Neuronal stem cell (in vitro differentiated cells): ENCODE measurements around the gene ERO1B.

Experiments used
- DNase-seq: peaks from one replicate; pipeline ENCODE4 v3.0.0-alpha.2; 2013; ENCODE audit warnings: low spot score
- H2AFZ ChIP-seq: one replicate; pipeline ENCODE4 v1.6.1; 2013; ENCODE audit warnings: mild to moderate bottlenecking, low read length, inconsistent platforms
- H2AK5ac ChIP-seq: 2 replicates; pipeline ENCODE4 v1.6.1; 2013; ENCODE audit warnings: low read depth, mild to moderate bottlenecking, inconsistent platforms, low read length, moderate library complexity, mixed read lengths
- H2BK120ac ChIP-seq: 2 replicates; pipeline ENCODE4 v1.6.1; 2013; ENCODE audit warnings: low read depth, mild to moderate bottlenecking, inconsistent platforms, low read length, moderate library complexity, mixed read lengths
- H2BK12ac ChIP-seq: one replicate; pipeline ENCODE4 v1.6.1; 2013; ENCODE audit warnings: low read length, inconsistent platforms
- H2BK15ac ChIP-seq: 2 replicates; pipeline ENCODE4 v1.6.1; 2013; ENCODE audit warnings: mild to moderate bottlenecking, low read length, inconsistent platforms, mixed read lengths
- H2BK5ac ChIP-seq: one replicate; pipeline ENCODE4 v1.6.1; 2013; ENCODE audit warnings: inconsistent platforms, mild to moderate bottlenecking, low read length, moderate library complexity
- H3K14ac ChIP-seq: one replicate; pipeline ENCODE4 v1.6.1; 2013; ENCODE audit warnings: low read length, inconsistent platforms
- H3K18ac ChIP-seq: 2 replicates; pipeline ENCODE4 v1.6.1; 2013; ENCODE audit warnings: low read length, inconsistent platforms
- H3K23ac ChIP-seq: 2 replicates; pipeline ENCODE4 v1.6.1; 2013; ENCODE audit warnings: low read depth, mild to moderate bottlenecking, mixed read lengths, low read length, inconsistent platforms; ENCODE audit not compliant: poor library complexity
- H3K27ac ChIP-seq: replicated peaks from 3 replicates; pipeline ENCODE4 v1.5.1; 2013; ENCODE audit warnings: low read length, inconsistent platforms
- H3K27me3 ChIP-seq, 3 experiments: 2 replicates each; pipeline ENCODE4 v1.6.1; 2013; ENCODE audit warnings: low read length in 3 of 3, mild to moderate bottlenecking in 2 of 3, inconsistent platforms in 1 of 3, low read depth in 1 of 3, mixed read lengths in 1 of 3, moderate library complexity in 1 of 3; ENCODE audit not compliant: control insufficient read depth in 3 of 3, insufficient read depth in 3 of 3
- H3K36me3 ChIP-seq, 2 donors: replicated peaks in 1 of 2; 2 replicates each; pipeline ENCODE4 v1.6.1; 2013; ENCODE audit warnings: low read length in 2 of 2; ENCODE audit not compliant: control insufficient read depth in 2 of 2, insufficient read depth in 2 of 2
- H3K4ac ChIP-seq: 2 replicates; pipeline ENCODE4 v1.6.1; 2013; ENCODE audit warnings: inconsistent platforms, mild to moderate bottlenecking, low read length, moderate library complexity
- H3K4me1 ChIP-seq, 2 donors: 1 replicate in 1 of 2; 2 replicates in 1 of 2; pipeline ENCODE4 v1.6.1; 2013; ENCODE audit warnings: low read length in 2 of 2, low read depth in 1 of 2; ENCODE audit not compliant: control insufficient read depth in 2 of 2, insufficient read depth in 1 of 2
- H3K4me2 ChIP-seq: one replicate; pipeline ENCODE4 v1.6.1; 2013; ENCODE audit warnings: mild to moderate bottlenecking, low read length, inconsistent platforms; ENCODE audit not compliant: insufficient read depth, poor library complexity, severe bottlenecking
- H3K4me3 ChIP-seq, 2 donors: 2 replicates each; pipeline ENCODE4 v1.5.1; 2013; ENCODE audit warnings: low read length in 2 of 2, mild to moderate bottlenecking in 2 of 2, inconsistent platforms in 1 of 2, moderate library complexity in 1 of 2
- H3K79me1 ChIP-seq: one replicate; pipeline ENCODE4 v1.6.1; 2013; ENCODE audit warnings: low read depth, mild to moderate bottlenecking, inconsistent platforms, low read length, moderate library complexity
- H3K9ac ChIP-seq: one replicate; pipeline ENCODE4 v1.6.1; 2013; ENCODE audit warnings: mild to moderate bottlenecking, low read depth, low read length, inconsistent platforms; ENCODE audit not compliant: poor library complexity
- H3K9me3 ChIP-seq, 2 donors: replicated peaks in 1 of 2; 2 replicates each; pipeline versions ENCODE3 to v1.6.1; 2013; ENCODE audit warnings: low read length in 2 of 2, mild to moderate bottlenecking in 2 of 2, inconsistent platforms in 1 of 2, low read depth in 1 of 2, mixed read lengths in 1 of 2, moderate library complexity in 1 of 2; ENCODE audit not compliant: control insufficient read depth in 2 of 2, insufficient read depth in 1 of 2
- H4K8ac ChIP-seq: one replicate; pipeline ENCODE4 v1.6.1; 2013; ENCODE audit warnings: low read depth, mild to moderate bottlenecking, inconsistent platforms, low read length, moderate library complexity
- H4K91ac ChIP-seq: one replicate; pipeline ENCODE4 v1.6.1; 2013; ENCODE audit warnings: low read length, low read depth, mild to moderate bottlenecking, inconsistent platforms; ENCODE audit not compliant: poor library complexity
- WGBS, 2 donors: extraction: QIAGEN DNeasy Blood & Tissue Kit; methylation state at CpG; one replicate each; pipeline ENCODE4 v1.1.7; 2013; ENCODE audit warnings: missing lambda C conversion rate in 2 of 2, mixed read lengths in 1 of 2; ENCODE audit not compliant: insufficient read length in 2 of 2, insufficient replicate concordance in 1 of 2; ENCODE audit errors: extremely low coverage in 2 of 2; 5-methylcytosine and 5-hydroxymethylcytosine counted together

The ERO1B gene

DNA sequence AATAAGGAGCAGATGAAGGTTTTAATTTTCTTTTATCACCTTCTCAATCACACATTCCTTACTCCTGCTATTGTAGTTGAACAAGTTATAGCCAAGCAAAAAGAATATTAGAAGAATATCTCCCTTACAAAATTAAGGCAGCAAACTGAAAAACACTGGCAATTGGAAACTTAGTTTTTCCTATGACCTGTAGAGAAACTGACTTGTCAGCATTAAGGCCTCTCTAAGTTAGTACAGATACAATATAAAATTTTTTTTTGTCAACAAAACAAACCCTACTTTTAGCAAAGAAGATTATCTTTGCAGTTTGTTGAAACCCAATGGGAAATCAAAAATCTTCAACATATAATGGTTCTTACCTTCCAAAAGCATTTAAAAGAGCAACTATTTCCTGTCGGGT is 61.3 kb downstream of the ERO1B start:
- Histone ChIP-seq H3K14ac (no peak overlapping the region), H3K79me1 (no peaks in the 10 kb centered on the region), H3K27me3 (no peaks in the 10 kb centered on the region), H3K23ac (no peak overlapping the region), H4K8ac (no peak overlapping the region), H2AK5ac (no peak overlapping the region), H3K4me1 (no peaks in the 10 kb centered on the region), H3K18ac (no peak overlapping the region), H2BK12ac (no peak overlapping the region), H2AFZ (no peak overlapping the region), H2BK15ac (no peak overlapping the region), H4K91ac (no peak overlapping the region), H2BK120ac (no peak overlapping the region), H2BK5ac (no peak overlapping the region), H3K4me3 (no peak overlapping the region), H3K27ac (no peak overlapping the region), H3K9ac (no peak overlapping the region), H3K4me2 (no peak overlapping the region), H3K36me3 (peaks cover 0 to 2% of the 10 kb centered on the region in 2 donors), H3K4ac (no peak overlapping the region), H3K9me3 (no peaks in the 10 kb centered on the region)
- WGBS, 2 donors, result no CpG with 5 or more reads among the region's 1 CpG
- no peak for DNase-seq

DNA sequence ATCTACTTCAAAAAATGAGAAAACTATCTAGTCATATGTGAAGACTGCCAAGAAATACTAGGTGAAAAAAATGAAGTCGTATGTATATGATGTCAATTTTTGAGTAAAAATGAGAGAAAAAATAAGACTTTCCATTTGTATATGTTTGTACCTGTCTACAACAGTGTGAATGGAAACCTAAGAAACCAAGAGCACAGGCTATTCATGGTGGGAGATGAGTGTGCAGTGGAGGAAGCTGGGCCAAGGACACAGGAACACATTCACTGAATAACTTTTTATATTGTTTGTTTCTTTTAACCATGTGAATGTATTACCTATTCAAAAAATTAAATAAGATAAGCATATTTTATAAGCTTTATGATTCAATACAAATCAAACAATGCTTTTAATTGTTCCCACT is 67.0 kb downstream of the ERO1B start:
- Histone ChIP-seq H3K27ac (no peak overlapping the region), H2AK5ac (no peak overlapping the region), H4K8ac (no peak overlapping the region), H3K14ac (no peak overlapping the region), H3K4me1 (no peaks in the 10 kb centered on the region), H2BK12ac (no peak overlapping the region), H2BK120ac (no peak overlapping the region), H3K79me1 (no peaks in the 10 kb centered on the region), H3K18ac (no peak overlapping the region), H4K91ac (no peak overlapping the region), H2AFZ (no peak overlapping the region), H2BK5ac (no peak overlapping the region), H3K9me3 (no peaks in the 10 kb centered on the region), H3K4me3 (no peak overlapping the region), H3K9ac (no peak overlapping the region), H3K23ac (no peak overlapping the region), H3K4ac (no peak overlapping the region), H3K36me3 (no peaks in the 10 kb centered on the region), H3K4me2 (no peak overlapping the region), H2BK15ac (no peak overlapping the region), H3K27me3 (no peaks in the 10 kb centered on the region)
- no peak for DNase-seq
- WGBS, 2 donors, result 100% methylated on average over 1 of the region's 1 CpG; no CpG with 5 or more reads in 1 of the 2 donors

DNA sequence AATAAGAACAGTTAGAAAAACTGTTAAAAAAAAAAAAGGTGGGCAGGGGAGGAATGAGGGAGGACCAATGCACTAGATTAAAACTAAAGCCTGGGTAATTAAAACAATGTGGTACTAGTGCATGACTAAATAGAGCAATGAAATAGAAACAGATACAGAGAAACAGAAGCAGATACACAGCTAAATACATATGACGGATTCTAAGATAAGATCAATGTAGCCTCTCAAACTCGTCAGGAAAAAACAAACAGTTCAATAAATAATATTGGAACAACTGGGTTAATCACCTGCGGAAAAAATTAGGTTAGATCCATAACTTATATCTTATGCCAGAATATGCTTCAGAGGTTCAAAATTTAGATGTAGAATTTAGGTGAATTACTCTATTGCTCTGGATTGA is 68.2 kb downstream of the ERO1B start:
- H2AK5ac ChIP-seq, result no peak overlapping the region
- H4K8ac ChIP-seq, result no peak overlapping the region
- H3K4me2 ChIP-seq, result no peak overlapping the region
- WGBS, 2 donors, result no CpG with 5 or more reads among the region's 3 CpGs
- no peak overlapping the region for H3K14ac ChIP-seq
- no peak overlapping the region for H3K4me3 ChIP-seq
- no peaks in the 10 kb centered on the region for H3K4me1 ChIP-seq
- H3K18ac ChIP-seq, result no peak overlapping the region
- no peak overlapping the region for H2BK5ac ChIP-seq
- H4K91ac ChIP-seq, result no peak overlapping the region
- H3K9me3 ChIP-seq, result no peaks in the 10 kb centered on the region
- no peaks in the 10 kb centered on the region for H3K79me1 ChIP-seq
- H2BK120ac ChIP-seq, result no peak overlapping the region
- no peak overlapping the region for H3K9ac ChIP-seq
- no peak overlapping the region for H2AFZ ChIP-seq
- no peak overlapping the region for H3K27ac ChIP-seq
- no peaks in the 10 kb centered on the region for H3K36me3 ChIP-seq
- no peak overlapping the region for H3K4ac ChIP-seq
- H3K27me3 ChIP-seq, result no peaks in the 10 kb centered on the region
- H2BK15ac ChIP-seq, result no peak overlapping the region
- no peak overlapping the region for H2BK12ac ChIP-seq
- no peak overlapping the region for H3K23ac ChIP-seq
- DNase-seq, result no peak

DNA sequence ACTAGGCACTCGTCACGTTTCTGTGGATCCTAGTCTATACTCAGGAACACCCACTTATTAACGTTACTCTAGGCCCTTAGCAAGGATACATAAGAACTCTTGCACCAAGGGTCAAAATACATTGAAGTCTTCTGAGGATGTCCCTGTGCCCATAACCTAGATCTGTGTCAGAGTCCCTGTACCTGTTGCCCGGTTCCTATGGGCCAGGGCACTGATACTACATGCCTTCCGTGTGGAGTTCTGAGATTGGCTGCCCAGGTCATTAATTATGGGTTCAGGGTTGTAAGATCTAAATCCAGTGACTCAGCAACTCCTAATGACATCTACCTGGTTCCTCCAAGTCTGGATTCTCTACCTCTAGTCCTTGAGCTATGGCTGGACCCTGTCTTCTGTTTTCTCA is 69.9 kb downstream of the ERO1B start:
- H4K91ac ChIP-seq, result no peak overlapping the region
- no peak overlapping the region for H3K23ac ChIP-seq
- no peaks in the 10 kb centered on the region for H3K9me3 ChIP-seq
- H2AK5ac ChIP-seq, result no peak overlapping the region
- H2BK15ac ChIP-seq, result no peak overlapping the region
- no peak overlapping the region for H3K27ac ChIP-seq
- H3K14ac ChIP-seq, result no peak overlapping the region
- no peak overlapping the region for H3K18ac ChIP-seq
- H3K36me3 ChIP-seq, result no peaks in the 10 kb centered on the region
- no peak overlapping the region for H3K4me3 ChIP-seq
- no peak overlapping the region for H3K4ac ChIP-seq
- no peak overlapping the region for H2BK12ac ChIP-seq
- peaks cover 0 to 2% of the 10 kb centered on the region in 2 donors for H3K4me1 ChIP-seq
- H3K9ac ChIP-seq, result no peak overlapping the region
- H3K79me1 ChIP-seq, result no peaks in the 10 kb centered on the region
- no peak overlapping the region for H2BK120ac ChIP-seq
- H2BK5ac ChIP-seq, result no peak overlapping the region
- no peak overlapping the region for H3K4me2 ChIP-seq
- no CpG with 5 or more reads among the region's 5 CpGs for WGBS, 2 donors
- no peak overlapping the region for H4K8ac ChIP-seq
- H2AFZ ChIP-seq, result no peak overlapping the region
- no peak for DNase-seq
- no peaks in the 10 kb centered on the region for H3K27me3 ChIP-seq
